ENCODE measurements around the gene CAMTA1. TPM values are rescaled to one million over a fixed set of nuclear protein-coding genes. Genes with fewer than 3 reads are reported as not detected.

The CAMTA1 gene
- polyA plus RNA-seq, 1 experiment = 23.1 TPM

DNA sequence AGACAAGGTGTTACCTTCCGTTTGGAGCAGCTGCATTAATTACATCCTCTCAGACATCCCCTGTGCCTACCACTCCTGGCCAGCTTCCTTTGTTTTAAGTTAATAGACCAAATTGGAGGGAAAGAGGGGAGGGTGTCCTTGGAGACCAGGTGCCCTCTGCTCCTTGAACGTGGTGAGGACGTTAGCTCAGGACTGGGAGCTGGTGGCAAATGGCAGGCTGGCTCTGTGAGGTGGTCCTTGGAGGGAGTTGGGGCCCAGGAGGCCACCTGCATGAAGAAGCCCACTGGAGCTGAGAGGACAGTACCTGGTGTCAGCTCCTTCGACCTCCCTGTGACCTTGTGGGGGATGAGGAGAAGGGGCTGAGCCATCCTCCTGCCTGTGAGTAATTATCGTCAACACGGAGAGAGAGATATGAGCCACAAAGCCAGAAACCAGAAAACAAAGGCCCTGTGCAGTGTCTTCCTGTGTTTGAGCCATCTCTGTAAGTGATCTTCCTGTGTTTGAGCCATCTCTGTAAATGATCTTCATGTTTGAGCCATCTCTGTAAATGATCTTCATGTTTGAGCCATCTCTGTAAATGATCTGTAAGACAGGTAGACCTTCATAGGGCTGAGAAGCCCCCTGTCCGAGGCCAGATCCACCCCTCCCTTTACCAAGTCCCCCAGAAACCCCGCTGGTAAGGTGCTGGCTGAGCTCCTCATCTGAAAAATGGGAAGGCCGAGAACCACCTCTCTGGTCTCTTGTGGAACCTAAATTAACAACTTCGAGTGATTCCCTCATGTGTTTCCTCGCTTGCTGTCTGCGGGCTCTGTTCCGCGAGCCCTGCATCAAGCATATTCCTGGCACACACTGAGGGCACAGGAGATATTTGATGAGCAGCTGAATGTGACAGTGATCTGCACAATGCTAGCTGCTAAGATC is 126.0 kb downstream of the CAMTA1 start:
- no peak for DNase-seq (ENCODE audit: low read depth)
- Histone ChIP-seq H3K36me3 (ENCODE audit: control insufficient read depth, insufficient read depth, low read length) (no peaks in the 10 kb centered on the region), H3K4me3 (ENCODE audit: low read depth, low read length) (no peak overlapping the region), H3K27me3 (ENCODE audit: control insufficient read depth, insufficient read depth, low read length) (peaks cover 3% of the 10 kb centered on the region; the same call in 1 of the 2 replicates)
- CTCF ChIA-PET = interaction anchor here (1.4 kb wide), 1 partner anchor 11 kb away, joined by 6 read pairs; no protein-coding TSS in a partner anchor
- no peak for TF ChIP-seq CTCF (IDR thresholded peaks at IDR 0.05; ENCODE audit: insufficient read depth, low read depth, low read length)
- POLR2A ChIA-PET = interaction anchor here (0.6 kb wide), 1 partner anchor 191 kb away, joined by 7 read pairs; no protein-coding TSS in a partner anchor

DNA sequence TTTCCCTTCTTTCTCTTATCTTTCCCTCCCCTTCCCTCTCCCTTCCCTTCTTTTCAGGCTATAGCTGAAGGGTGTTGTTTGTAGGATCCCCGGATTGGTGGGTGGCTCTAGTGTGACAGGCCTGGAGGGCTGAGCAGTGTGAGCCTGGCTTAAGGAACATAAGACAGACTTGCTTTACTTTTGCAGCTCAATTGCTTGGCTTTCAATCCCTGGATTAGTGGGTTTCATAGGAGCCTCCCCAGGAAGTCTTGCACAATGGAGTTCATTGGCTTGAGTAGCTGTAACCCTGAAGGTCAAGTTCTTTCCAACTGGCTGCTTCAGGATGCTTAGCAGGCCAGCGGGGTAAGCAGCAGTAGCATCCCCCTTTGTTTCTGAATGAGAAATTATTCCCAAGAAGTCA is 126.7 kb downstream of the CAMTA1 start:
- ChIA-PET CTCF (interaction anchor here (1.4 kb wide), 1 partner anchor 10 kb away, joined by 6 read pairs; no protein-coding TSS in a partner anchor), POLR2A (interaction anchor here (0.6 kb wide), 1 partner anchor 192 kb away, joined by 7 read pairs; no protein-coding TSS in a partner anchor)
- TF ChIP-seq CTCF (IDR thresholded peaks at IDR 0.05; ENCODE audit: insufficient read depth, low read depth, low read length) = no peak
- Histone ChIP-seq H3K4me3 (ENCODE audit: low read depth, low read length) (no peak overlapping the region), H3K36me3 (ENCODE audit: control insufficient read depth, insufficient read depth, low read length) (no peaks in the 10 kb centered on the region), H3K27me3 (ENCODE audit: control insufficient read depth, insufficient read depth, low read length) (peaks cover 3% of the 10 kb centered on the region; the same call in 1 of the 2 replicates)
- no peak for DNase-seq (ENCODE audit: low read depth)

DNA sequence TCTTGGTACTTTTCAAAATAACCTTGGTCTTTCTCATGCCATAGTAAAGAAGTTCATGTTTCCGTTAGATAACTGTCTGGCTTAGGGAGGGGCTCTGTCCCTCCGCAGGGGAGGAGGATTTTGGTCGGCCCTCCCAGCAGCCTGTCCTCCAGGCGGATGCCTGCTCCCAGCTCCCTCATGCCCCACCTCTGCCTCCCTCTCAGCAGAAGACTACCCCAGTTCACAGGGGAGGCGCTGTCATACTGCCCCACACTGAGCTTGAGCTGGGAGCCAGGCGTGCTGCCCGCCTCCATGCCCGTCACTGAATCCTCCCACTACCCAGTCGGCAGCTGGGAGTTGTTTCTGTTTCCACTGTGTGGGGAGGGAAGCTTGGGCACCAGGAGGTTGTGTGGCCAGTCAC is 127.3 kb downstream of the CAMTA1 start:
- DNase-seq (ENCODE audit: low read depth) = no peak
- POLR2A ChIA-PET = no interaction called here
- Histone ChIP-seq H3K27me3 (ENCODE audit: control insufficient read depth, insufficient read depth, low read length) (peaks cover 3% of the 10 kb centered on the region; the same call in 1 of the 2 replicates), H3K36me3 (ENCODE audit: control insufficient read depth, insufficient read depth, low read length) (no peaks in the 10 kb centered on the region), H3K4me3 (ENCODE audit: low read depth, low read length) (no peak overlapping the region)
- no peak for TF ChIP-seq CTCF (IDR thresholded peaks at IDR 0.05; ENCODE audit: insufficient read depth, low read depth, low read length)
- CTCF ChIA-PET = interaction anchor here (1.4 kb wide), 1 partner anchor 9 kb away, joined by 6 read pairs; no protein-coding TSS in a partner anchor

GRCh38 chr1:6913086-6913485 is 127.8 kb downstream of the CAMTA1 start:
- no peak for DNase-seq (ENCODE audit: low read depth)
- H3K27me3 ChIP-seq (ENCODE audit: control insufficient read depth, insufficient read depth, low read length) = peaks cover 3% of the 10 kb centered on the region; the same call in 1 of the 2 replicates
- ChIA-PET POLR2A (no interaction called here), CTCF (no interaction called here)
- no peaks in the 10 kb centered on the region for H3K36me3 ChIP-seq (ENCODE audit: control insufficient read depth, insufficient read depth, low read length)
- TF ChIP-seq CTCF (IDR thresholded peaks at IDR 0.05; ENCODE audit: insufficient read depth, low read depth, low read length) = no peak
- no peak overlapping the region for H3K4me3 ChIP-seq (ENCODE audit: low read depth, low read length)

DNA sequence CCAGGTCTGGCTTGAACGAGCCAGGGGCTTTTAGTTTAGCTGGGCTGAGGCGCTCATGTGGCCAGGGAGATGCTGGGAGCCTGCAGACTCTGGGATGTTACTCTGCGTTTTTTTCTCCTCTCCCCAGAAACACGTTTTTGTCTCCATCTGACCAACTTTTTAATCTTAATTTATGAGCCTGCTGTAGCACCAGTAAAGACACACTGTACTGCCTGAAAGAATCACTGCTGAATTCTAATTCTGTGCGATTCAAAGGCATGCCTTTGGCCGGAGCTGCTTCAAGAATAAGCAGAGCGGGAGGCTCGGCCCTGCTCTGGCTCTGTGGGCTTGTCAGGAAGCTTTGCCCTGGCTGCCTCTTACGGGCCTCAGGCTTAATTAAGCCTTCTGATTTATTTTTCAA is 129.5 kb downstream of the CAMTA1 start:
- TF ChIP-seq CTCF (IDR thresholded peaks at IDR 0.05; ENCODE audit: insufficient read depth, low read depth, low read length) = no peak
- no peak for DNase-seq (ENCODE audit: low read depth)
- Histone ChIP-seq H3K27me3 (ENCODE audit: control insufficient read depth, insufficient read depth, low read length) (peaks cover 3% of the 10 kb centered on the region; the same call in 1 of the 2 replicates), H3K36me3 (ENCODE audit: control insufficient read depth, insufficient read depth, low read length) (no peaks in the 10 kb centered on the region), H3K4me3 (ENCODE audit: low read depth, low read length) (no peak overlapping the region)
- ChIA-PET CTCF (no interaction called here), POLR2A (no interaction called here)
